ENCODE data around the gene SAPCD2.

The SAPCD2 gene

DNA sequence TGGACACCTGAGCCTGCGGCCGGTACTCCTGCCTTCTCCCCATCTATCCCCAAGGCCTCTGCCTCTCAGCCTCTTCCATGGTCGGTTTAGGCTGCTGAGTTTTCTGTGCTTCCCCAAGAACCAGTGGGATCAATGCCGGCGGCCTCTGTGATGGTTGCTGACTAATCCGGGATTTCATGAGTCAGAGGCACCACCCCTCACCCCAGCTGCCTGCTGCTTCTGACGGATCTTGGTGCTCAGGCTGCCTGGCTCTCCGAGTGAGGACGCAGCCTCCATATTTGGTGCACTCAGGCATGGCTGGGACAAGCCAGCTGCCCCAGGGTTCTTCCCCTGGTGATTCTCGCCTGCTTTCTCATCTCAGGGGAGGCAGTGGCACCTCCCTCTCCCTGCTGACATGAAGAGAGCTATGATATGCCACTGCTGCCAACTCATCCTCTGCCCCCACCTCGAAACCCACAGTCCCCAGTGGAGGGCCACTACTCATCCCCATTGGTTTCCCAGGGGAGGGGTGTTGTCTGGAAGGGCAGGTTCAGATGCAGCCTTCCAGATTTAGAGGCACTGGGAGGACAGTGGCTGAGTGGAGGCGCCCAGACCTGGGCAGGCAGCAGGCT, 13.1 kb upstream of the SAPCD2 start:
- peaks cover 0 to 49% of the 10 kb centered on the region in 2 experiments; a peak in 1 of 3 replicates for H3K36me3 ChIP-seq (ENCODE audit: control insufficient read depth in 2 of 2, insufficient read depth in 1 of 2, low read length in 2 of 2)
- CTCF ChIA-PET: interaction anchor here (0.6 to 5.9 kb wide), 11 partner anchors 9 to 675 kb away, joined by 3 to 34 read pairs (median 5); no protein-coding TSS in a partner anchor
- no peak overlapping the region for H3K27ac ChIP-seq (ENCODE audit: extremely low read depth, low read depth, low read length)
- 0 out of 2 replicates have a peak, but pooled peaks cover 3% of the 10 kb centered on the region for H3K4me1 ChIP-seq (ENCODE audit: control insufficient read depth, insufficient read depth, low read length)
- POLR2A ChIA-PET: interaction anchor here (0.5 to 7.8 kb wide), 3 partner anchors 14 to 625 kb away, joined by 3 to 137 read pairs (median 4); partner anchors contain the start of genes SAPCD2 and TUBB4B
- H3K4me3 ChIP-seq (ENCODE audit: low read depth, low read length): no peak overlapping the region
- H3K9me3 ChIP-seq (ENCODE audit: control insufficient read depth, insufficient read depth, low read depth, low read length): no peaks in the 10 kb centered on the region
- peak; percentile 37; the same call in 1 of the 2 replicates for TF ChIP-seq HIC1 (tag by site-specific recombination; IDR thresholded peaks at IDR 0.05)
- no peak for TF ChIP-seq ZNF544 (tag by site-specific recombination; IDR thresholded peaks at IDR 0.05)
- no peak for TF ChIP-seq FEZF1 (tag by site-specific recombination; IDR thresholded peaks at IDR 0.05)
- TF ChIP-seq ZBTB26 (tag by site-specific recombination; optimal IDR thresholded peaks at IDR 0.05): no peak
- no peak for TF ChIP-seq SP3 (tag by site-specific recombination; IDR thresholded peaks at IDR 0.05)
- TF ChIP-seq ZNF670 (tag by site-specific recombination; IDR thresholded peaks at IDR 0.05; ENCODE audit: low read depth): no peak
- TF ChIP-seq ZNF658 (tag by site-specific recombination; IDR thresholded peaks at IDR 0.05): no peak
- TF ChIP-seq, protein P1, sequence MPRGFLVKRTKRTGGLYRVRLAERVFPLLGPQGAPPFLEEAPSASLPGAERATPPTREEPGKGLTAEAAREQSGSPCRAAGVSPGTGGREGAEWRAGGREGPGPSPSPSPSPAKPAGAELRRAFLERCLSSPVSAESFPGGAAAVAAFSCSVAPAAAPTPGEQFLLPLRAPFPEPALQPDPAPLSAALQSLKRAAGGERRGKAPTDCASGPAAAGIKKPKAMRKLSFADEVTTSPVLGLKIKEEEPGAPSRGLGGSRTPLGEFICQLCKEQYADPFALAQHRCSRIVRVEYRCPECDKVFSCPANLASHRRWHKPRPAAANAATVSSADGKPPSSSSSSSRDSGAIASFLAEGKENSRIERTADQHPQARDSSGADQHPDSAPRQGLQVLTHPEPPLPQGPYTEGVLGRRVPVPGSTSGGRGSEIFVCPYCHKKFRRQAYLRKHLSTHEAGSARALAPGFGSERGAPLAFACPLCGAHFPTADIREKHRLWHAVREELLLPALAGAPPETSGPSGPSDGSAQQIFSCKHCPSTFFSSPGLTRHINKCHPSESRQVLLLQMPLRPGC (tag by site-specific recombination; IDR thresholded peaks at IDR 0.05): peak; percentile 41; the same call in 1 of the 2 replicates
- TF ChIP-seq ZFHX2 (tag by site-specific recombination; conservative IDR thresholded peaks at IDR 0.05): peak; percentile 54
- TF ChIP-seq ZNF221 (tag by site-specific recombination; IDR thresholded peaks at IDR 0.05; ENCODE audit: borderline replicate concordance): no peak
- no peak for TF ChIP-seq RBAK (tag by site-specific recombination; IDR thresholded peaks at IDR 0.05)
- peak; percentile 53 for TF ChIP-seq KLF1 (tag by site-specific recombination; IDR thresholded peaks at IDR 0.05)
- peak; percentile 77 for TF ChIP-seq ZIC2 (tag by site-specific recombination; IDR thresholded peaks at IDR 0.05)
- no peak for TF ChIP-seq ZNF19 (tag by site-specific recombination; IDR thresholded peaks at IDR 0.05; ENCODE audit: low read depth)
- no peak for TF ChIP-seq ZNF350 (tag by site-specific recombination; IDR thresholded peaks at IDR 0.05)
- TF ChIP-seq ZNF184 (tag by site-specific recombination; IDR thresholded peaks at IDR 0.05): no peak
- TF ChIP-seq ZNF449 (tag by site-specific recombination; IDR thresholded peaks at IDR 0.05): no peak
- no peak; the same call in 1 of the 2 replicates for TF ChIP-seq ZEB2 (tag by site-specific recombination; IDR thresholded peaks at IDR 0.05)
- peak; percentile 54 for TF ChIP-seq ZNF629 (tag by site-specific recombination; IDR thresholded peaks at IDR 0.05)
- TF ChIP-seq ZNF639 (tag by site-specific recombination; IDR thresholded peaks at IDR 0.05): 0 out of 2 replicates have a peak, but pooled peaks have one; percentile 18
- TF ChIP-seq ZNF510 (tag by site-specific recombination; IDR thresholded peaks at IDR 0.05; ENCODE audit: insufficient replicate concordance): no peak
- TF ChIP-seq GLIS1 (tag by site-specific recombination; IDR thresholded peaks at IDR 0.05): 0 out of 2 replicates have a peak, but pooled peaks have one; percentile 15
- TF ChIP-seq ZNF394 (tag by site-specific recombination; IDR thresholded peaks at IDR 0.05; ENCODE audit: borderline replicate concordance): peak; percentile 46; the same call in 1 of the 2 replicates
- TF ChIP-seq ZNF600 (tag by site-specific recombination; IDR thresholded peaks at IDR 0.05): peak; percentile 30; the same call in 1 of the 2 replicates
- peak; percentile 20; the same call in 1 of the 2 replicates for TF ChIP-seq ZSCAN30 (tag by site-specific recombination; IDR thresholded peaks at IDR 0.05)
- TF ChIP-seq ZNF341 (tag by site-specific recombination; IDR thresholded peaks at IDR 0.05; ENCODE audit: low read depth): peak; percentile 62
- no peak for TF ChIP-seq ZNF248 (tag by site-specific recombination; IDR thresholded peaks at IDR 0.05)
- TF ChIP-seq ZNF501 (tag by site-specific recombination; IDR thresholded peaks at IDR 0.05): no peak
- peak; percentile 94 for TF ChIP-seq ZNF10 (tag by site-specific recombination; IDR thresholded peaks at IDR 0.05)
- peak; percentile 79 for TF ChIP-seq ZBTB17 (tag by site-specific recombination; IDR thresholded peaks at IDR 0.05)
- TF ChIP-seq ZNF335 (tag by site-specific recombination; conservative IDR thresholded peaks at IDR 0.05): peak; percentile 72
